HG02642 (cell line): Measurements from ENCODE around the gene APOL4.
"Not testable (repeated sequence)": the region's sequence is repeated elsewhere in the genome, so short reads cannot be mapped to it uniquely, and the experiment has no call there.

Experiments used
- ATAC-seq: cut with Tn5 transposase; IDR thresholded peaks from one replicate; pipeline ENCODE4 v1.9.1; 2021; ENCODE audit warnings: mild to moderate bottlenecking; ENCODE audit not compliant: unreplicated experiment, poor library complexity

Gene APOL4

GRCh38 chr22:36201630-36202319, at the start of gene APOL4:
APOL4 (minus strand) TSS chr22:36201809; CDS start chr22:36201734, 75 bp downstream.
- no peak for ATAC-seq

- ATAC-seq, result not testable (repeated sequence)
Measured at GRCh38 chr22:36250292-36250960, 48.8 kb upstream of the APOL4 start.

GRCh38 chr22:36249160-36249559, 47.6 kb upstream of the APOL4 start:
- ATAC-seq, result no peak

- ATAC-seq, result no peak
Measured at GRCh38 chr22:36247955-36248354, 46.3 kb upstream of the APOL4 start.

- no peak for ATAC-seq
Measured at GRCh38 chr22:36246718-36247117, 45.1 kb upstream of the APOL4 start.

GRCh38 chr22:36245805-36246356, 44.3 kb upstream of the APOL4 start:
- ATAC-seq, result no peak

- ATAC-seq, result no peak
Measured at GRCh38 chr22:36244522-36245391, 43.1 kb upstream of the APOL4 start.

GRCh38 chr22:36243986-36244385, 42.4 kb upstream of the APOL4 start:
- ATAC-seq, result no peak

- peak; percentile 84 for ATAC-seq
Measured at GRCh38 chr22:36239401-36240171, 38.0 kb upstream of the APOL4 start, which contains the start of gene APOL2. APOL2 (minus strand) TSS chr22:36239527; CDS start chr22:36233162, 6,365 bp downstream.

GRCh38 chr22:36239150-36239400, 37.5 kb upstream of the APOL4 start:
- ATAC-seq, result peak; percentile 28

- no peak for ATAC-seq
Measured at GRCh38 chr22:36238373-36239149, 37.0 kb upstream of the APOL4 start.

- ATAC-seq, result no peak
Measured at GRCh38 chr22:36237462-36238372, 36.1 kb upstream of the APOL4 start.

- no peak for ATAC-seq
Measured at GRCh38 chr22:36236388-36237319, 35.0 kb upstream of the APOL4 start.

GRCh38 chr22:36235585-36235984, 34.0 kb upstream of the APOL4 start:
- no peak for ATAC-seq

- no peak for ATAC-seq
Measured at GRCh38 chr22:36234919-36235318, 33.3 kb upstream of the APOL4 start.

GRCh38 chr22:36234213-36234612, 32.6 kb upstream of the APOL4 start:
- no peak for ATAC-seq

- ATAC-seq, result no peak
Measured at GRCh38 chr22:36233796-36234195, 32.2 kb upstream of the APOL4 start.
